H9 (cell line): ENCODE measurements around the gene GSTT2B. TPM values are rescaled to one million over a fixed set of nuclear protein-coding genes. Genes with fewer than 3 reads are reported as not detected.

Experiments used
- DNase-seq: peaks from one replicate; pipeline ENCODE4 v3.0.0-alpha.2; 2017
- H2AFZ ChIP-seq: one replicate; pipeline ENCODE4 v1.6.1; 2013; ENCODE audit warnings: mild to moderate bottlenecking, low read length, control low read depth, moderate library complexity
- H2AK5ac ChIP-seq: 2 replicates; pipeline ENCODE4 v1.6.1; 2013; ENCODE audit warnings: low read length, control low read depth, mixed read lengths; ENCODE audit not compliant: insufficient read length
- H2BK120ac ChIP-seq: one replicate; pipeline ENCODE4 v1.6.1; 2013; ENCODE audit warnings: low read depth, mild to moderate bottlenecking, low read length, control low read depth, inconsistent platforms; ENCODE audit not compliant: poor library complexity, severe bottlenecking
- H2BK12ac ChIP-seq: 2 replicates; pipeline ENCODE4 v1.6.1; 2013; ENCODE audit warnings: low read length, control low read depth, mixed read lengths, low read depth; ENCODE audit not compliant: insufficient read length
- H2BK15ac ChIP-seq: 2 replicates; pipeline ENCODE4 v1.6.1; 2013; ENCODE audit warnings: low read depth, low read length, control low read depth
- H2BK20ac ChIP-seq: one replicate; pipeline ENCODE4 v1.6.1; 2013; ENCODE audit warnings: low read depth, mild to moderate bottlenecking, low read length, control low read depth, inconsistent platforms; ENCODE audit not compliant: poor library complexity, severe bottlenecking
- H2BK5ac ChIP-seq: 2 replicates; pipeline ENCODE4 v1.6.1; 2013; ENCODE audit warnings: low read length, control low read depth, mixed read lengths; ENCODE audit not compliant: insufficient read length
- H3K14ac ChIP-seq: 2 replicates; pipeline ENCODE4 v1.6.1; 2013; ENCODE audit warnings: low read length, control low read depth; ENCODE audit not compliant: insufficient read depth
- H3K18ac ChIP-seq: 2 replicates; pipeline ENCODE4 v1.6.1; 2013; ENCODE audit warnings: low read depth, mild to moderate bottlenecking, mixed read lengths, low read length, control low read depth; ENCODE audit not compliant: insufficient read length
- H3K23ac ChIP-seq: 2 replicates; pipeline ENCODE4 v1.6.1; 2013; ENCODE audit warnings: low read length, control low read depth, mixed read lengths, low read depth; ENCODE audit not compliant: insufficient read length
- H3K23me2 ChIP-seq: 2 replicates; pipeline ENCODE4 v1.6.1; 2013; ENCODE audit warnings: low read depth, mild to moderate bottlenecking, mixed read lengths, low read length, control low read depth; ENCODE audit not compliant: insufficient read length, poor library complexity, severe bottlenecking
- H3K27ac ChIP-seq: 2 replicates; pipeline ENCODE4 v1.5.1; 2013; ENCODE audit warnings: low read length, control low read depth, mixed read lengths, low read depth; ENCODE audit not compliant: insufficient read length
- H3K27me3 ChIP-seq: 2 replicates; pipeline ENCODE4 v1.6.1; 2013; ENCODE audit warnings: low read length, control low read depth, inconsistent platforms; ENCODE audit not compliant: insufficient read depth
- H3K4ac ChIP-seq: 2 replicates; pipeline ENCODE4 v1.6.1; 2013; ENCODE audit warnings: low read depth, mild to moderate bottlenecking, control low read depth, inconsistent platforms, low read length, moderate library complexity
- H3K4me1 ChIP-seq: 2 replicates; pipeline ENCODE4 v1.6.1; 2013; ENCODE audit warnings: low read length, control low read depth, inconsistent platforms; ENCODE audit not compliant: insufficient read depth
- H3K4me2 ChIP-seq: 2 replicates; pipeline ENCODE4 v1.6.1; 2013; ENCODE audit warnings: low read length, control low read depth, mixed read lengths; ENCODE audit not compliant: insufficient read length, insufficient read depth
- H3K56ac ChIP-seq: 2 replicates; pipeline ENCODE4 v1.6.1; 2013; ENCODE audit warnings: low read depth, mild to moderate bottlenecking, mixed read lengths, low read length, control low read depth; ENCODE audit not compliant: insufficient read length
- H3K79me1 ChIP-seq: 2 replicates; pipeline ENCODE4 v1.6.1; 2013; ENCODE audit warnings: low read depth, mild to moderate bottlenecking, moderate library complexity, low read length, control low read depth, inconsistent platforms; ENCODE audit not compliant: insufficient read depth, poor library complexity, severe bottlenecking
- H3K79me2 ChIP-seq: 2 replicates; pipeline ENCODE4 v1.6.1; 2013; ENCODE audit warnings: low read length, control low read depth, inconsistent platforms; ENCODE audit not compliant: insufficient read depth
- H3K9ac ChIP-seq: 2 replicates; pipeline ENCODE4 v1.6.1; 2013; ENCODE audit warnings: low read length, control low read depth, mixed read lengths; ENCODE audit not compliant: insufficient read length; ENCODE audit errors: extremely low read depth
- H3K9me3 ChIP-seq: one replicate; pipeline ENCODE4 v1.6.1; 2013; ENCODE audit warnings: low read depth, low read length, inconsistent platforms; ENCODE audit not compliant: control insufficient read depth
- H3T11ph ChIP-seq: one replicate; pipeline ENCODE4 v1.6.1; 2013; ENCODE audit warnings: mild to moderate bottlenecking, low read length, control low read depth, inconsistent platforms
- H4K20me1 ChIP-seq: one replicate; pipeline ENCODE4 v1.6.1; 2013; ENCODE audit not compliant: control insufficient read depth, insufficient read length, insufficient read depth
- H4K5ac ChIP-seq: 2 replicates; pipeline ENCODE4 v1.6.1; 2013; ENCODE audit warnings: low read depth, mild to moderate bottlenecking, mixed read lengths, low read length, control low read depth; ENCODE audit not compliant: insufficient read length
- H4K8ac ChIP-seq: replicated peaks from 2 replicates; pipeline ENCODE4 v1.6.1; 2013; ENCODE audit warnings: low read length, control low read depth, mixed read lengths, low read depth; ENCODE audit not compliant: insufficient read length
- H4K91ac ChIP-seq: 2 replicates; pipeline ENCODE4 v1.6.1; 2013; ENCODE audit warnings: low read depth, mild to moderate bottlenecking, moderate library complexity, mixed read lengths, low read length, control low read depth; ENCODE audit not compliant: insufficient read length
- H3K27ac Mint-ChIP-seq, 3 experiments: 2 replicates in 2 of 3; 3 replicates in 1 of 3; pipeline ENCODE4 v1.8.0; 2020 to 2021; ENCODE audit warnings: mixed read lengths in 3 of 3, mild to moderate bottlenecking in 1 of 3, moderate library complexity in 1 of 3
- H3K27me3 Mint-ChIP-seq: 2 replicates; pipeline ENCODE4 v1.8.0; 2021; ENCODE audit warnings: low read depth, mild to moderate bottlenecking, moderate library complexity, mixed read lengths
- H3K36me3 Mint-ChIP-seq, 3 experiments: 2 replicates in 2 of 3; 3 replicates in 1 of 3; pipeline ENCODE4 v1.8.0; 2020 to 2021; ENCODE audit warnings: low read depth in 3 of 3, mixed read lengths in 3 of 3; ENCODE audit not compliant: insufficient read depth in 1 of 3
- H3K4me1 Mint-ChIP-seq, 2 experiments: 2 replicates each; pipeline ENCODE4 v1.8.0; 2020; ENCODE audit warnings: mixed read lengths in 2 of 2
- H3K4me3 Mint-ChIP-seq, 2 experiments: 2 replicates in 1 of 2; 3 replicates in 1 of 2; pipeline ENCODE4 v1.8.0; 2020 to 2021; ENCODE audit warnings: mild to moderate bottlenecking in 2 of 2, mixed read lengths in 2 of 2, moderate library complexity in 1 of 2
- H3K9me3 Mint-ChIP-seq, 2 experiments: 2 replicates in 1 of 2; 3 replicates in 1 of 2; pipeline ENCODE4 v1.8.0; 2020; ENCODE audit warnings: mild to moderate bottlenecking in 2 of 2, mixed read lengths in 2 of 2, moderate library complexity in 1 of 2
- WGBS: extraction: QIAGEN DNeasy Blood & Tissue Kit; methylation state at CpG from one replicate; pipeline ENCODE4 v1.1.7; 2013; ENCODE audit warnings: missing lambda C conversion rate, low lambda C conversion rate, mixed read lengths; ENCODE audit not compliant: insufficient read length; ENCODE audit errors: extremely low coverage; 5-methylcytosine and 5-hydroxymethylcytosine counted together
- total RNA-seq: library from RNA; stranded (reverse); gene quantifications from 2 replicates; pipeline ENCODE4 v1.2.1, GENCODE V29; 2021
- TF ChIP-seq, protein P1 (sequence below): fragments of 200-600 bp; sonication (generic); conservative IDR thresholded peaks from 3 replicates; pipeline ENCODE4 v1.8.0; 2021; ENCODE audit warnings: antibody characterized with exemption, mild to moderate bottlenecking

The GSTT2B gene
- total RNA-seq, 1 experiment from 2014 or later: 4.5 TPM

DNA sequence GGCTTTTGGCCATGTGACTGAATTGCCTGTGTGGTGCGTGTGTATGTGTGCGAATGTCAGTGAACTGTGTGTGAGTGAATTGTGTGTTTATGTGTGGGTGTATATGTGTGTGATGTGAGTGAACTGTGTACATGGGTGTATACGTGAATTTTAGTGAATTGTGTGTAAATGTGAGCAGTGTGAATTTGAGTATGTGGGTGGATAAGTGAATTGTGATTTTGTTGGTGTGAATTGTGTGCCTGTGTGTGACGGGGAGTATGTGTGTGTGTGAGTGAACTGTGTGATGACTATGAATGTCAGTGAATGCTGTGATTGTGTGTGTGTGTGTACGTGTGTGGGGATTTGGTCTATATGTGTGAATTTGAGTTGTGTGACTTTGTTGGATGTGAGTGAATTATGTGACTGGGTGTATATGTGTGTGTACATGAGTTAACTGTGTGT lies 9.2 kb upstream of the GSTT2B start:
- no peaks in the 10 kb centered on the region for H3K4me1 Mint-ChIP-seq
- H3K23me2 ChIP-seq: no peaks in the 10 kb centered on the region
- H3K9me3 ChIP-seq: no peaks in the 10 kb centered on the region
- no peak overlapping the region for H4K8ac ChIP-seq
- no peak overlapping the region for H2BK12ac ChIP-seq
- H3K79me2 ChIP-seq: no peaks in the 10 kb centered on the region
- H3K27ac Mint-ChIP-seq: no peak overlapping the region
- H2AK5ac ChIP-seq: no peak overlapping the region
- no peak overlapping the region for H3K18ac ChIP-seq
- no peak overlapping the region for H3K4ac ChIP-seq
- H2BK5ac ChIP-seq: no peak overlapping the region
- peaks cover 3% of the 10 kb centered on the region for H4K20me1 ChIP-seq
- no peaks in the 10 kb centered on the region for H3K79me1 ChIP-seq
- H3K36me3 Mint-ChIP-seq: peaks cover 30 to 33% (median 31%) of the 10 kb centered on the region in 3 experiments
- no peaks in the 10 kb centered on the region for H3K27me3 ChIP-seq
- no peak overlapping the region for H4K5ac ChIP-seq
- 100% methylated on average over 5 of the region's 5 CpGs for WGBS
- TF ChIP-seq, protein P1, sequence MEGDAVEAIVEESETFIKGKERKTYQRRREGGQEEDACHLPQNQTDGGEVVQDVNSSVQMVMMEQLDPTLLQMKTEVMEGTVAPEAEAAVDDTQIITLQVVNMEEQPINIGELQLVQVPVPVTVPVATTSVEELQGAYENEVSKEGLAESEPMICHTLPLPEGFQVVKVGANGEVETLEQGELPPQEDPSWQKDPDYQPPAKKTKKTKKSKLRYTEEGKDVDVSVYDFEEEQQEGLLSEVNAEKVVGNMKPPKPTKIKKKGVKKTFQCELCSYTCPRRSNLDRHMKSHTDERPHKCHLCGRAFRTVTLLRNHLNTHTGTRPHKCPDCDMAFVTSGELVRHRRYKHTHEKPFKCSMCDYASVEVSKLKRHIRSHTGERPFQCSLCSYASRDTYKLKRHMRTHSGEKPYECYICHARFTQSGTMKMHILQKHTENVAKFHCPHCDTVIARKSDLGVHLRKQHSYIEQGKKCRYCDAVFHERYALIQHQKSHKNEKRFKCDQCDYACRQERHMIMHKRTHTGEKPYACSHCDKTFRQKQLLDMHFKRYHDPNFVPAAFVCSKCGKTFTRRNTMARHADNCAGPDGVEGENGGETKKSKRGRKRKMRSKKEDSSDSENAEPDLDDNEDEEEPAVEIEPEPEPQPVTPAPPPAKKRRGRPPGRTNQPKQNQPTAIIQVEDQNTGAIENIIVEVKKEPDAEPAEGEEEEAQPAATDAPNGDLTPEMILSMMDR: no peak
- no peak overlapping the region for H3K56ac ChIP-seq
- peaks cover 0 to 5% of the 10 kb centered on the region in 2 experiments; a peak in 2 of 5 replicates for H3K9me3 Mint-ChIP-seq
- no peak overlapping the region for H2AFZ ChIP-seq
- no peak overlapping the region for H2BK15ac ChIP-seq
- H3K27me3 Mint-ChIP-seq: no peaks in the 10 kb centered on the region
- H3K4me2 ChIP-seq: no peak overlapping the region
- H3K27ac ChIP-seq: no peak overlapping the region
- H3K4me3 Mint-ChIP-seq: peak overlapping the region in 1 of 2 experiments; percentile 3; a peak in 2 of 5 replicates
- H4K91ac ChIP-seq: no peak overlapping the region
- no peaks in the 10 kb centered on the region for H3K4me1 ChIP-seq
- no peak overlapping the region for H3K14ac ChIP-seq
- no peak for DNase-seq
- no peak overlapping the region for H3K9ac ChIP-seq
- H2BK20ac ChIP-seq: no peak overlapping the region
- no peak overlapping the region for H2BK120ac ChIP-seq
- H3K23ac ChIP-seq: no peak overlapping the region
- no peak overlapping the region for H3T11ph ChIP-seq
